HS-5 (cell line): Measurements from ENCODE around the gene BOK.

ENCODE experiments used
- DNase-seq: peaks from one replicate; pipeline ENCODE4 v3.0.0-alpha.2; 2012; ENCODE audit warnings: low read depth

Gene BOK

DNA sequence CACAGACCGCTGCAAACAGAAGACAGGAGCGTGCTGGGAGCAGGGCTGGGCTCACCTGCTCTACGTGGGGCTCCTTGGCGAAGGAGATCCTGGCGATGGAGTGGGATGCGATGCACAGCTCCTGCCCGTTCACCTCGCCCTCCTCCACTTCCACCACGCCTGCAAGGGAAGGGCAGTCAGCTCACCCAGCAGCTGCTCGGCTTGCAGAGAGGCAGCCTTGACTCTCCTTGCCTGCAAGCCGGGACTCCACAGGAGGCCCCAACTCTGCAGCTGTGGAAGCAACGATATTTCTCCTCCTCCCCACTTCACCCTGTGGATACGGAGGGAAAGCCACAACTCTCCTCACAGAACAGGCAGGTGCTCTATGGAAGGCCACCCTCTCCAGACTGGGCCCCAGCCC is 43.3 kb downstream of the BOK start:
- DNase-seq, result no peak

GRCh38 chr2:241602720-241603119 is 44.2 kb downstream of the BOK start:
- no peak for DNase-seq

GRCh38 chr2:241603686-241604085 is 45.1 kb downstream of the BOK start:
- DNase-seq, result no peak

DNA sequence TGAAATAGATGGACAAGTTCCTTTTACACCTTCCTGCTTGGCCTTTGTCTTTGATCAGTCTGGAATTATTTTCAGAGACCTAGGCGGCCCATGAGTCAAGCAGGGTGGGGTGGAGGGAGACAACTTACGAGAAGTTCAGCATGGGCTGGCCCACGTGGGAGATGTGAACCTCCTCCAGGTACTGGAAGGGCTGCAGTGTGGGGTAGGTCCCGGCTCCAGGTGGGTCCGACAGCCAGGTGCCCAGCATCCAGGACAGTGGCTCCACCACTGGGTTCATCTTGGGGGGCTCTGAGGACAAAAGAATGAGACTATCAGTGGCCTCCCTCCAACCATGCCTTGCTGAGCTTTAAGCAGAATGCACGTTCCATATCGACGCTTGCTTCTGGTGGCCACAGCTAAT is 47.6 kb downstream of the BOK start:
- no peak for DNase-seq

GRCh38 chr2:241607162-241607885 is 48.8 kb downstream of the BOK start:
- DNase-seq, result no peak

DNA sequence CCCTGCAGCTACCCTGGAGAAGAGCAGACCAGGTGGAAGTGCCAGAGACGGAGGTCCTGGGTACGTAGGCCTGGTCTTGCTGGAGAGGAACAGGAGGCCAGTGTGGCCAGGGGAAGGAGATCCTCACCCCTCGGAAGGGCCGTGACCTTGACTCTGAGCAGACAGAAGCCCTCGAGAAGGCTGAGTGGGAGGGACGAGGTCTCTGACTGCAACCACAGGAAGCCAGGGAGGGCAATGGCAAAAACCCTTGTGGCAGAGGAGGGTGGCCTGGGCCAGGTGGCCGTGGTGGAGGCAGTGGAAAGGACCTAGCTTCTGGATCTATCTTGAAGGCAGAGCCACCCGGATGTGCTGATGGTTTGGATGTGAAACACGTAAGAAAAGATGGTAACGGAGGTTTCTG is 50.3 kb downstream of the BOK start:
- no peak for DNase-seq

GRCh38 chr2:241609859-241610793 is 51.6 kb downstream of the BOK start:
- DNase-seq, result peak; percentile 28

DNA sequence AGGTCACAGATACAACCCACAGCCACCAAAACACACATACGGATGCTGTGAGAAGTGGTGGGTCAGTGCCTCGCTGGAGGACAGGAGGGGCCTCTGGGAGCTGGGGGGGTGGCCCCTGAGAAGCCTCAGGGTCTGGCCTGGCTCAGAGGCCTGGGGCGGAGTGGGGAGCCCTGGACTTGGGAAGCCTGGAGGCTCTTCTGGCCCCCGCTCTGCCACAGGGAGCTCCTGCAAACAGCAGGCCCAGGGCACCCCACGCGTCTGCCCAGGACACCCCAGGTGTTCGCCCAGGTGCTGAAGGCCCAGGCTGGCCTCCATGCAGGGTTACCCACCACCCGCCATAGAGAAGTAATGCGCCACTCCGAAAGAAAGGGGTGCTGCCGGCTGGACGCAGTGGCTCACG is 52.5 kb downstream of the BOK start:
- no peak for DNase-seq

DNA sequence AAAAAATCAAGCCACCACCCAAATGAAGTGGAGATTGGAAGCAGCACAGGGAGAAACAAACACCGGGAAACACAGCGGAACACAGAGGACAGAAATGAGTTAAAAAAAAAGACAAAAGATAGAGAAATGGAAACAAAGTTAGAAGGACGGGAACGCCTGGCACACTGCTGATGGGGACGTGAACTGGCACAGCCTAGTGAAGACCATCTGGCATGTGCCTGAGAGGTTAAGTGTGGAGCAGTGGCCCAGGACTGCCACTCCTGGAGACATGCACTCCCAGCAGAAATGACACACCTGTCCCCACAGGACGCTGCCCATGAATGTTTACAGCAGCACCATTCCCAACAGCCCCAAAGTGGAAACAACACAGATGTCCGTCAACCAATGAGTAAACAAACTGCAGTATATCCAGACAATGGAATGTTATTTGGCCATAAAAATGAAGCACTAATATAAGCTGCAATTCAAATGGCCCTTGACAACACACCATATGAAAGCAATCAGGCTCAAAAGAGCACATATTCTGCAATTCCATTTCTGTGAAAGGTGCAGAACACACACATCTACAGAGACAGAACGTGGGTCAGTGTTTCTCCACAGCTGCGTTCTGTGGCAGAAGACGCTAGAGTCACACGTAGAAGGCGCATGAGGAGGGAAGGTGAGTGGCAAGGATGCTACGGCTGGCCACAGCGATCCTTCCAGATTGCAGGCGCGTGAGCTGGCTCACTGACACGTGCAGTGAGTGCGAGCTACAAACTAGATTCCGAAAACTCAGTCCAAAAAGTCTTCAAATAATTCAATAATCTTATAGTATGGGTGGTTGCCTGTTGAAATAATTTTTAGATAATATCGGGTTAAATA is 53.8 kb downstream of the BOK start:
- DNase-seq, result no peak

DNA sequence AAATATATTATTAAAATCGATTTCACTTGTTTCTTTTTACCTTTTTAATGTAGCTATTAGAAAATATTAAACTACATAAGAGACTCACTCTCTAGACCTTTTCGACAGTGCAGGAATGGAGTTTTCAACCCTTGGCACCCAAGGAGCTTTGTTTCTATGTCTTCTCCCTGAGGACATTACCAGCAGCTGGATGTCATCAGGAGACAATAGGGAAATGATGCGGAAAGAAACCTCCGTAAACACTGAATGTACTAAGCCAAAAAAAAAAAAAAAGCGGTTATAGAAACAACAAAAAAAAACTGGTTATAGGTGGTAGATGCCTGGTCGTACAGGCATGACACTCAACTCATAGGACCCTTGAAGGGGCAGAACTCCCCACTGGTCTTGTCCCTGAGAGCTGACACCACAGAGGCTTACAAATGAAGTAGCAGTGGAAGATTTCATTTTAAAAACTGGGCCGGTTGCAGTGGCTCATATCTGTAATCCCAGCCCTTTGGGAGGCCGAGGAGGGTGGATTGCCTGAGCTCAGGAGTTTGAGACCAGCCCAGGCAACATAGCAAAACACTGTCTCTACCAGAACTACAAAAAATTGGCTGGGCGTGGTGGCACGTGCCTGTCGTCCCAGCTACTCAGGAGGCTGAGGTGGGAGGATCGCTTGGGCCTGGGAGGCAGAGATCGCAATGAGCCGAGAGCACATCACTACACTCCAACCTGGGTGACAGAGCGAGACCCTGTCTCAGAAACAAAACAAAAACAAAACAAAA is 54.7 kb downstream of the BOK start:
- no peak for DNase-seq

DNA sequence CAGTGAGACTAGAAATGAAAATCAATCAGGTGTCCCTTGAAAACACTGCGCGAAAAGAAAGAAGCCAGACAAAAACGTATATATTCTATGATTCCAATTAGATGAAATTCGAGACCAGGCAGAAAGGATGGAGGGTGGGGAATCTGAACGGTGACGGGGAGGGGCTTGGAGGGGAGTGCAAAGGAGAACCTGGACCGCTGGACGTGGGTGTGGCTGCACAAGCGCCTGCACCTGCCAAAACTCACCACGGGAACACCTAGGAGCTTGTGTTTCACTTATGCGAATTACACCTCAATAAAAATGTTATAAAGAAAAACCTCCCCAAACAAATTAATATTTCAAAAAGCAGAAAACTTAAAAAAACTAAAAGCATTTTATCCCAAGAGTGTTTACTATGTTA is 56.5 kb downstream of the BOK start:
- no peak for DNase-seq

DNA sequence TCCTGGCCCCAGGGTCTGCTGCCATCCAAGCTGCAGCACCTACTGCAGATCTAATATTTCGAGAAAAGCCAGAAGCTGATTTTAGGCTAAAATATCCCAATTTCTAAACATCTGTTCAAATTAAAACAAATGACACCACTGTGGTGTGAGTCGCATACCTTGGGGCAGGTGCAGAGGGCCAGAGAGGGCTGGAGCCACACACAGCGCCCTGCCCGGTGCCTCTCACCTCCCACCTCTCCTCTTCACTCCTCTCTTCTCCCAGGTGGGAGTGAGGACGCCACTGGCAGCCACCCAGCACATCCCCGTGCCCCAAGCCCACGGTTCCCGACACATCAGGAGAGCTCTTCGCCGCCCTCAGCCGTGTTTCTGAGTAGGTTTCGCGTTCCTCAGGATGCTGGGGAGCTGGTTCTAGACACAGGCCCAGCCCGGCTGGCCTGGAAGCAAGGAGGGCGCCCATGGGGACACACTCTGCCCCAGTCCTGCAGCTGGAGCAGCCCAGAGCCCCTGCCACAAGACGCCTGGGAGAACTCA is 57.0 kb downstream of the BOK start:
- no peak for DNase-seq

GRCh38 chr2:241616168-241617125 is 57.9 kb downstream of the BOK start:
- DNase-seq, result no peak

DNA sequence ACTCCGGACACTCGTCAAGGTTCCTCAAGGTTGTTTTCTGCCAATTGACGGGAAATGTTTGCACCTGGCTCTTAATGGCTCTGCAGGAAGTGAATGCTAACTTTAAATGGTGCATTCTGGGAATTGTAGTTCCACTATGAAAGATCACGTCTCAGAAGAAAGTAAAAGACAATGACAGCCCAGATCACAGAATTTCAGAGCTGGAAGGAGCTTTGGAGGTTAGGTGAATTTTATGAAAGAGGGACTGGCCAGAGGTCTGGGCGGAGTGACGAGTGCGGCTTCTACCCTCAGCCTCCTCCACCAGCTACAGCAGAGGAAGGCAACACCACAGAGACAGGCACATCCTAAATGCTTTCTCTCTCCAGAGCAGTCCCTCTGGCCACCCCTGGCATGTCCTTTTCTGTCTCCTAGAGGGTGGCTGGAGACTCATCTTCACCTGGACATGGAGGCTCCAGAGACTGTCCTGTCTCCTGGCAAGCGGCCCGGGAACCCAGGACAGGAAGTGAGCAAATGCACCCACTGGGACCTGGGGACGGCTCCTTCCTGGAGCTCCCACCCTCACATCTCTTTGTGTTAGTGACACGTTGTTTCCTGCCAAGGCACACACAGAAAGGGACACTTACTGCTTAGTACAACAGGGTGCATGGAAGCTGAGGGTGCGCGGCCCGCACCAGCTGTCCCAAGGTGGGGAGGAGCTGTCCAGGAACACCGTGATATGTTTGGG is 59.0 kb downstream of the BOK start:
- no peak for DNase-seq

DNA sequence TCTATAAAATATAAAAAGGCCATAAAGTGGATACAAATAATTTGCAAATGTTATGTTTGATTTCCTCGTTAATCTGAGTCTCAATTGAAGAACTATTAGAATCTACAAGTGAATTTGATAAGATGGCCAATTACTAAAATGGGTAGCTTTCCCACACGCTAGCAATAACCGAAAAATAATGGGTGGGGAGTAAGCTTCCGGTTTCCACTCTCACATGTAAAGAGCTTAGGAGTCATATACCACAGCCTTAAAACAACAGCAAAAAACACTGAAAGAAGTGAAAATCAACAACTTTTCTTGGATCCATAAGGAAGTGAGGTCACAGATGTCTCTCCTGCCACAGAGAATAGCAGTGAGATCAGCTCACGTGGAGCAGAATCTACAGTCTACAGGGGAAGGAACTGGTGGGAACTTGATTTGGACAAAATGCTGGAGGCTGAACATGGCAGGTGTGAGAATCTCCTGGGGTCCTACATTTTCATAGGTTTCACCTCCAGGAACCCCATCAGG is 59.8 kb downstream of the BOK start:
- DNase-seq, result no peak

- no peak for DNase-seq
Observed at GRCh38 chr2:241618829-241619228, 60.3 kb downstream of the BOK start.

DNA sequence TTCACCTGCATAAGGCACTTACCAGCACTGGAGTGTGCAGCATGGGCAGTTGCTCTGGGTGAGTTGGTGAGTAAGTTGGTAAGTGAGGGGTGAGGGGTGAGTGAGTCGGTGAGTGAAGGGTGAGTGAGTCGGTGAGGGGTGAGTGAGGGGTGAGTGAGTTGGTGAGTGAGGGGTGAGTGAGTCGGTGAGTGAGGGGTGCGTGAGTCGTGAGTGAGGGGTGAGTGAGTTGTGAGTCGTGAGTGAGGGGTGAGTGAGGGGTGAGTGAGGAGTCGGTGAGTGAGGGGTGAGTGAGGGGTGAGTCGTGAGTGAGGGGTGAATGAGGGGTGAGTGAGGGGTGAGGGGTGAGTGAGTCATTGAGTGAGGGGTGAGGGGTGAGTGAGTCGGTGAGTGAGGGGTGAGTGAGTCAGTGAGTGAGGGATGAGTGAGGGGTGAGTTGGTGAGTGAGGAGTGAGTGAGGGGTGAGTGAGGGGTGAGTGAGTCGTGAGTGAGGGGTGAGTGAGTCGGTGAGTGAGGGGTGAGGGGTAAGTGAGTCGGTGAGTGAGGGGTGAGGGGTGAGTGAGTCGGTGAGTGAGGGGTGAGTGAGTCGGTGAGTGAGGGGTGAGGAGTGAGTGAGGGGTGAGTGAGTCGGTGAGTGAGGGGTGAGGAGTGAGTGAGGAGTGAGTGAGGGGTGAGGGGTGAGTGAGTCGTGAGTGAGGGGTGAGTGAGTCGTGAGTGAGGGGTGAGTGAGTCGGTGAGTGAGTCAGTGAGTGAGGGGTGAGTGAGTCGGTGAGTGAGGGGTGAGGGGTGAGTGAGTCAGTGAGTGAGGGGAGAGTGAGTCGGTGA is 61.3 kb downstream of the BOK start:
- DNase-seq, result no peak

GRCh38 chr2:241620419-241620769 is 61.8 kb downstream of the BOK start:
- DNase-seq, result no peak
